HepG2 (cell line): ENCODE results near the gene TNFRSF1B. TPM values are rescaled to one million over a fixed set of nuclear protein-coding genes. Genes with fewer than 3 reads are reported as not detected.

Experiments used
- ATAC-seq: fragments of 200-7000 bp; cut with Tn5 transposase; 3 replicates; pipeline ENCODE4 v1.9.1; 2020; ENCODE audit warnings: mild to moderate bottlenecking, moderate library complexity
- BruUV-seq: library from RNA; stranded (reverse); fragments of 400-500 nt; replicated peaks from 2 replicates; lab custom pipeline; 2021; lab: Mats Ljungman, UMichigan
- CTCF ChIA-PET: fragments of 300-600 bp; formaldehyde crosslinking; extraction: SDS; loops from one replicate; lab custom pipeline; 2021; ENCODE audit warnings: low total read pairs, inconsistent platforms, low intra/inter-chr PET ratio; lab: Yijun Ruan, JAX
- POLR2A ChIA-PET: fragments of 350-600 bp; sonication (Branson Sonifier 250); formaldehyde crosslinking; loops from one replicate; lab custom pipeline; 2020; ENCODE audit warnings: antibody characterized with exemption, inconsistent platforms; lab: Yijun Ruan, JAX
- DNase-seq: peaks from one replicate; pipeline ENCODE4 v3.0.0-alpha.2; 2015; ENCODE audit warnings: low spot score
- FAIRE-seq: peaks from 3 replicates; lab custom pipeline; 2011; peaks lifted over from hg19 to GRCh38; lab: Jason Lieb, UNC
- H2AFZ ChIP-seq: one replicate; pipeline ENCODE4 v1.6.1; 2011; ENCODE audit warnings: low read length, inconsistent platforms
- H3K27ac ChIP-seq: fragments of 300-600 bp; 3 replicates; pipeline ENCODE4 v1.8.0; 2011; ENCODE audit warnings: mixed run types, mild to moderate bottlenecking, mixed read lengths, low read length, inconsistent platforms; ENCODE audit not compliant: insufficient read depth; ENCODE audit errors: extremely low read length
- H3K27me3 ChIP-seq, 2 experiments: fragments of 200-600 bp in 1 of 2; 2 replicates in 1 of 2; 3 replicates in 1 of 2; pipeline versions ENCODE4 v1.6.0 to v1.8.0; 2011; ENCODE audit warnings: low read length in 2 of 2, mild to moderate bottlenecking in 2 of 2, moderate library complexity in 2 of 2, inconsistent platforms in 1 of 2; ENCODE audit not compliant: insufficient read depth in 2 of 2, control insufficient read depth in 1 of 2
- H3K36me3 ChIP-seq, 2 experiments: fragments of 200-600 bp in 1 of 2; replicated peaks in 1 of 2; 2 replicates in 1 of 2; 3 replicates in 1 of 2; pipeline versions ENCODE4 v1.5.1 to v1.8.0; 2011; ENCODE audit warnings: low read length in 2 of 2, inconsistent platforms in 1 of 2; ENCODE audit not compliant: insufficient read depth in 2 of 2, control insufficient read depth in 1 of 2
- H3K4me1 ChIP-seq: 2 replicates; pipeline ENCODE4 v1.5.1; 2012; ENCODE audit warnings: low read length, inconsistent platforms; ENCODE audit not compliant: insufficient read depth
- H3K4me2 ChIP-seq: 2 replicates; pipeline ENCODE4 v1.6.0; 2011; ENCODE audit warnings: low read depth, low read length, inconsistent platforms
- H3K4me3 ChIP-seq, 3 experiments: fragments of 200-600 bp in 1 of 3; sonication (generic), shearing (Covaris generic) in 1 of 3; replicated peaks in 1 of 3; 2 replicates each; pipeline ENCODE4 v1.5.1; 2011 to 2016; ENCODE audit warnings: low read length in 3 of 3, inconsistent platforms in 2 of 3, low read depth in 2 of 3, mild to moderate bottlenecking in 2 of 3, control low read depth in 1 of 3, mixed read lengths in 1 of 3; ENCODE audit not compliant: insufficient read depth in 1 of 3
- H3K79me2 ChIP-seq: one replicate; pipeline ENCODE4 v1.6.1; 2011; ENCODE audit warnings: low read length, inconsistent platforms; ENCODE audit not compliant: insufficient read depth
- H3K9ac ChIP-seq: 2 replicates; pipeline ENCODE4 v1.6.0; 2011; ENCODE audit warnings: mild to moderate bottlenecking, low read depth, low read length, inconsistent platforms; ENCODE audit not compliant: insufficient read depth
- H3K9me3 ChIP-seq: 2 replicates; pipeline ENCODE4 v1.5.1; 2012; ENCODE audit warnings: mild to moderate bottlenecking, low read length
- H4K20me1 ChIP-seq: 2 replicates; pipeline ENCODE4 v1.6.0; 2011; ENCODE audit warnings: inconsistent platforms, mild to moderate bottlenecking, low read length, moderate library complexity; ENCODE audit not compliant: insufficient read depth
- AKNA ChIP-seq: sonication (generic); formaldehyde crosslinking; IDR thresholded peaks from 2 replicates; pipeline ENCODE4 v1.4.0; 2020; ENCODE audit warnings: missing genetic modification reagents, borderline replicate concordance
- ATF1 ChIP-seq: IDR thresholded peaks from 2 replicates; pipeline ENCODE4 v1.6.1; 2016; ENCODE audit warnings: mild to moderate bottlenecking, control low read depth
- GRHL1 ChIP-seq: sonication (generic); formaldehyde crosslinking; conservative IDR thresholded peaks from 2 replicates; pipeline ENCODE4 v1.8.0; 2022; ENCODE audit warnings: missing genetic modification reagents
- JUNB ChIP-seq: sonication (generic); formaldehyde crosslinking; IDR thresholded peaks from 2 replicates; pipeline ENCODE4 v1.8.0; 2022; ENCODE audit warnings: missing genetic modification reagents, mild to moderate bottlenecking, borderline replicate concordance
- LRRFIP1 ChIP-seq: sonication (generic); formaldehyde crosslinking; conservative IDR thresholded peaks from 2 replicates; pipeline ENCODE4 v1.4.0; 2020; ENCODE audit warnings: missing genetic modification reagents
- MYPOP ChIP-seq: sonication (generic); formaldehyde crosslinking; IDR thresholded peaks from 2 replicates; pipeline ENCODE4 v1.8.1; 2023; ENCODE audit warnings: mild to moderate bottlenecking, moderate library complexity, missing genetic modification reagents
- PRPF4 ChIP-seq: fragments of 200-400 bp; formaldehyde crosslinking; IDR thresholded peaks from 2 replicates; pipeline ENCODE4 v1.6.1; 2016; ENCODE audit warnings: low read length, low read depth; ENCODE audit not compliant: poor library complexity, severe bottlenecking
- RXRB ChIP-seq: IDR thresholded peaks from 2 replicates; pipeline ENCODE4 v1.6.1; 2016; ENCODE audit warnings: borderline replicate concordance, missing genetic modification reagents, missing compliant biosample characterization
- TBX2 ChIP-seq: sonication (generic); formaldehyde crosslinking; IDR thresholded peaks from 2 replicates; pipeline ENCODE4 v1.5.0; 2020; ENCODE audit warnings: missing genetic modification reagents, mild to moderate bottlenecking, borderline replicate concordance
- ZNF101 ChIP-seq: sonication (generic); formaldehyde crosslinking; IDR thresholded peaks from 2 replicates; pipeline ENCODE4 v1.4.0; 2020; ENCODE audit warnings: mild to moderate bottlenecking, low read depth, missing genetic modification reagents, borderline replicate concordance
- ZNF121 ChIP-seq: sonication (generic); formaldehyde crosslinking; IDR thresholded peaks from 2 replicates; pipeline ENCODE4 v1.5.0; 2020; ENCODE audit warnings: mild to moderate bottlenecking, missing genetic modification reagents
- ZNF691 ChIP-seq: sonication (generic); formaldehyde crosslinking; IDR thresholded peaks from 2 replicates; pipeline ENCODE4 v1.4.0; 2020; ENCODE audit warnings: missing genetic modification reagents, low read depth, mild to moderate bottlenecking, borderline replicate concordance
- ZNF766 ChIP-seq: sonication (generic); formaldehyde crosslinking; IDR thresholded peaks from 2 replicates; pipeline ENCODE4 v1.5.0; 2020; ENCODE audit warnings: missing genetic modification reagents, borderline replicate concordance
- WGBS: methylation state at CpG from one replicate; pipeline ENCODE4 v1.1.6; 2017; ENCODE audit warnings: low lambda C conversion rate; 5-methylcytosine and 5-hydroxymethylcytosine counted together
- in situ Hi-C: cut with HindIII; loops from 2 replicates; pipeline ENCODE4 v1.10.0; 2017; ENCODE audit warnings: low pct_unique_long_range_greater_than_20kb; ENCODE audit not compliant: extremely low pct_ligation_motif_present
- intact Hi-C: fragments of 100-400 bp; cut with micrococcal nuclease; formaldehyde crosslinking; loops from one replicate; pipeline ENCODE4 v1.10.0; 2022; ENCODE audit not compliant: unreplicated experiment
- polyA plus RNA-seq, 8 experiments: library from polyadenylated mRNA; depleted of rRNA in 3 of 8; stranded (reverse) in 7 of 8; unstranded in 1 of 8; fragments of >200 nt; fragmentation: Illumina TruSeq in 4 of 8; extraction: Trizol in 4 of 8; gene quantifications; 2 replicates each; pipeline versions ENCODE4 v1.2.1 to v1.2.3, GENCODE V29; 2011 to 2016; ENCODE audit warnings: low read depth in 4 of 8, missing spikeins in 1 of 8, mixed read lengths in 1 of 8; ENCODE audit not compliant: insufficient read depth in 1 of 8
- total RNA-seq, 5 experiments: library from RNA; depleted of rRNA; stranded (reverse); fragments of >200 nt; fragmentation: Illumina TruSeq; extraction: Trizol; gene quantifications; 2 replicates each; pipeline ENCODE4 v1.2.3, GENCODE V29; 2016; ENCODE audit warnings: low read depth in 1 of 5

Gene TNFRSF1B
- total and polyA plus RNA-seq, 2 of the 13 experiments (the other 11 are each of a cell fraction or from before 2014, with no cell fraction given): 0.04 to 0.11 TPM

- Histone ChIP-seq H3K27me3 (peaks cover 5 to 20% of the 10 kb centered on the region in 2 experiments), H3K4me3 (no peak overlapping the region), H3K4me2 (no peak overlapping the region), H4K20me1 (no peaks in the 10 kb centered on the region), H3K79me2 (no peaks in the 10 kb centered on the region), H3K27ac (no peak overlapping the region), H3K36me3 (no peaks in the 10 kb centered on the region), H2AFZ (no peak overlapping the region), H3K4me1 (no peaks in the 10 kb centered on the region), H3K9ac (no peak overlapping the region), H3K9me3 (no peaks in the 10 kb centered on the region)
- WGBS: 28% methylated on average over 4 of the region's 8 CpGs
- in situ Hi-C loops: loop anchor here (5.0 to 25.0 kb wide), 2 partner anchors 84 to 539 kb away; no protein-coding TSS in a partner anchor
- ChIA-PET CTCF (interaction anchor here (5.3 kb wide), 1 partner anchor 85 kb away, joined by 93 read pairs; no protein-coding TSS in a partner anchor), POLR2A (no interaction called here)
- intact Hi-C loops: no loop called here
- no peak for ATAC-seq
- DNase-seq: no peak
- no TSS peak for BruUV-seq
- FAIRE-seq: no peak
- TF ChIP-seq AKNA (CRISPR knock-in tag): no peak
- TF ChIP-seq GRHL1 (CRISPR knock-in tag): no peak
- no peak for TF ChIP-seq JUNB (CRISPR knock-in tag)
- no peak for TF ChIP-seq ZNF121 (CRISPR knock-in tag)
- no peak for TF ChIP-seq ZNF766
- TF ChIP-seq TBX2: no peak
- no peak for TF ChIP-seq PRPF4
- TF ChIP-seq ZNF691 (CRISPR knock-in tag): no peak
- no peak for TF ChIP-seq ZNF101 (CRISPR knock-in tag)
- no peak for TF ChIP-seq MYPOP (CRISPR knock-in tag)
- no peak for TF ChIP-seq LRRFIP1 (CRISPR knock-in tag)
- no peak for TF ChIP-seq RXRB (CRISPR knock-in tag)
- TF ChIP-seq ATF1 (CRISPR knock-in tag): no peak
Measured at GRCh38 chr1:12123172-12123571, 43.6 kb upstream of the TNFRSF1B start.
